Measurements from ENCODE around the gene LRBA.

The LRBA gene

GRCh38 chr4:150591406-150591805 lies 423.7 kb downstream of the LRBA start:
- no peak for TF ChIP-seq CTCF (conservative IDR thresholded peaks at IDR 0.05; ENCODE audit: low read depth, low read length)
- no peak overlapping the region for H3K4me3 ChIP-seq (ENCODE audit: low read length)
- no peak for DNase-seq (ENCODE audit: low read depth)

- no peak overlapping the region for H3K4me3 ChIP-seq (ENCODE audit: low read length)
- no peak for DNase-seq (ENCODE audit: low read depth)
- TF ChIP-seq CTCF (conservative IDR thresholded peaks at IDR 0.05; ENCODE audit: low read depth, low read length): no peak
These were observed 424.5 kb downstream of the LRBA start for GRCh38 chr4:150590631-150591030.

GRCh38 chr4:150589157-150589556 lies 425.9 kb downstream of the LRBA start:
- no peak for DNase-seq (ENCODE audit: low read depth)
- TF ChIP-seq CTCF (conservative IDR thresholded peaks at IDR 0.05; ENCODE audit: low read depth, low read length): no peak
- no peak overlapping the region for H3K4me3 ChIP-seq (ENCODE audit: low read length)

- no peak for DNase-seq (ENCODE audit: low read depth)
- TF ChIP-seq CTCF (conservative IDR thresholded peaks at IDR 0.05; ENCODE audit: low read depth, low read length): no peak
- peak overlapping the region; percentile 89 for H3K4me3 ChIP-seq (ENCODE audit: low read length)
These were observed 426.8 kb downstream of the LRBA start for GRCh38 chr4:150588316-150588715.

GRCh38 chr4:150586162-150586810 lies 428.8 kb downstream of the LRBA start:
- peak overlapping the region; percentile 89 for H3K4me3 ChIP-seq (ENCODE audit: low read length)
- DNase-seq (ENCODE audit: low read depth): no peak
- TF ChIP-seq CTCF (conservative IDR thresholded peaks at IDR 0.05; ENCODE audit: low read depth, low read length): no peak

GRCh38 chr4:150585611-150586010 lies 429.5 kb downstream of the LRBA start:
- H3K4me3 ChIP-seq (ENCODE audit: low read length): peak overlapping the region; percentile 89
- DNase-seq (ENCODE audit: low read depth): no peak
- no peak for TF ChIP-seq CTCF (conservative IDR thresholded peaks at IDR 0.05; ENCODE audit: low read depth, low read length)

- H3K4me3 ChIP-seq (ENCODE audit: low read length): peak overlapping the region; percentile 89
- TF ChIP-seq CTCF (conservative IDR thresholded peaks at IDR 0.05; ENCODE audit: low read depth, low read length): no peak
- no peak for DNase-seq (ENCODE audit: low read depth)
These were observed 430.8 kb downstream of the LRBA start for GRCh38 chr4:150584111-150584915.
